HEK293 (cell line): ENCODE measurements around the gene ORC2.

Experiments
- CTCF ChIA-PET: fragments of 350-600 bp; formaldehyde crosslinking; extraction: SDS; loops from one replicate; lab custom pipeline; 2021; ENCODE audit warnings: antibody characterized with exemption; lab: Yijun Ruan, JAX
- POLR2A ChIA-PET: fragments of 300-600 bp; formaldehyde crosslinking; extraction: SDS; loops from one replicate; lab custom pipeline; 2020; ENCODE audit warnings: antibody characterized with exemption, inconsistent platforms; lab: Yijun Ruan, JAX
- H3K27ac ChIP-seq: fragments of 200-500 bp; sonication (Bioruptor generic); 2 replicates; pipeline ENCODE4 v1.5.1; 2014; ENCODE audit warnings: low read depth, low read length, control low read depth, inconsistent platforms; ENCODE audit errors: extremely low read depth
- H3K36me3 ChIP-seq, 2 experiments: fragments of 200-500 bp in 1 of 2; sonication (Bioruptor generic) in 1 of 2; 1 replicate in 1 of 2; 2 replicates in 1 of 2; pipeline ENCODE4 v1.5.1; 2014 to 2017; ENCODE audit warnings: inconsistent platforms in 2 of 2, low read length in 2 of 2; ENCODE audit not compliant: control insufficient read depth in 2 of 2, insufficient read depth in 1 of 2
- H3K4me1 ChIP-seq: fragments of 200-500 bp; sonication (Bioruptor generic); 2 replicates; pipeline ENCODE4 v1.5.1; 2014; ENCODE audit warnings: mild to moderate bottlenecking, low read length, inconsistent platforms; ENCODE audit not compliant: control insufficient read depth, insufficient read depth
- H3K4me3 ChIP-seq: 2 replicates; pipeline ENCODE4 v1.5.1; 2011; ENCODE audit warnings: low read depth, mild to moderate bottlenecking, control low read depth, low read length, moderate library complexity
- H3K9me3 ChIP-seq: fragments of 200-500 bp; sonication (Bioruptor generic); 2 replicates; pipeline ENCODE4 v1.5.1; 2014; ENCODE audit warnings: low read depth, low read length, inconsistent platforms; ENCODE audit not compliant: control insufficient read depth, insufficient read depth
- BCL6B ChIP-seq: fragments of 450-650 bp; formaldehyde crosslinking; IDR thresholded peaks from 2 replicates; pipeline ENCODE4 v1.5.1; 2017; ENCODE audit warnings: missing biosample characterization, missing genetic modification characterization
- HOXC10 ChIP-seq: sonication (generic); formaldehyde crosslinking; IDR thresholded peaks from 2 replicates; pipeline ENCODE4 v1.8.1; 2023; ENCODE audit warnings: mild to moderate bottlenecking, missing genetic modification reagents
- KLF7 ChIP-seq: fragments of 450-650 bp; formaldehyde crosslinking; IDR thresholded peaks from 2 replicates; pipeline ENCODE4 v1.5.1; 2016; ENCODE audit warnings: missing biosample characterization, missing genetic modification characterization, borderline replicate concordance
- OSR2 ChIP-seq: fragments of 450-650 bp; formaldehyde crosslinking; IDR thresholded peaks from 2 replicates; pipeline ENCODE4 v1.5.1; 2016; ENCODE audit warnings: missing biosample characterization, missing genetic modification characterization
- OVOL3 ChIP-seq: fragments of 450-650 bp; formaldehyde crosslinking; IDR thresholded peaks from 2 replicates; pipeline ENCODE4 v1.5.1; 2016; ENCODE audit warnings: missing biosample characterization, missing genetic modification characterization
- ZBTB6 ChIP-seq: fragments of 450-650 bp; formaldehyde crosslinking; IDR thresholded peaks from 2 replicates; pipeline ENCODE4 v1.5.1; 2017; ENCODE audit warnings: missing biosample characterization, missing genetic modification characterization
- ZNF114 ChIP-seq: fragments of 450-650 bp; formaldehyde crosslinking; IDR thresholded peaks from 2 replicates; pipeline ENCODE4 v1.5.0; 2017; ENCODE audit warnings: missing biosample characterization, missing genetic modification characterization
- ZNF121 ChIP-seq: fragments of 450-650 bp; formaldehyde crosslinking; IDR thresholded peaks from 2 replicates; pipeline ENCODE4 v1.5.1; 2016; ENCODE audit warnings: missing biosample characterization, missing genetic modification characterization
- ZNF311 ChIP-seq: fragments of 450-650 bp; formaldehyde crosslinking; IDR thresholded peaks from 2 replicates; pipeline ENCODE4 v1.5.1; 2017; ENCODE audit warnings: missing biosample characterization, missing genetic modification characterization, borderline replicate concordance
- ZNF362 ChIP-seq: fragments of 450-650 bp; formaldehyde crosslinking; IDR thresholded peaks from 2 replicates; pipeline ENCODE4 v1.5.1; 2016; ENCODE audit warnings: missing biosample characterization, missing genetic modification characterization
- ZNF366 ChIP-seq: fragments of 450-650 bp; formaldehyde crosslinking; conservative IDR thresholded peaks from 2 replicates; pipeline ENCODE4 v1.5.1; 2016; ENCODE audit warnings: missing biosample characterization, missing genetic modification characterization
- ZNF37A ChIP-seq: fragments of 450-650 bp; IDR thresholded peaks from 2 replicates; pipeline ENCODE4 v1.5.1; 2018; ENCODE audit warnings: missing biosample characterization, missing genetic modification characterization
- ZNF768 ChIP-seq: fragments of 450-650 bp; formaldehyde crosslinking; IDR thresholded peaks from 2 replicates; pipeline ENCODE4 v1.5.1; 2018; ENCODE audit warnings: missing biosample characterization, mild to moderate bottlenecking, missing genetic modification characterization
- ZNF791 ChIP-seq: fragments of 450-650 bp; formaldehyde crosslinking; IDR thresholded peaks from 2 replicates; pipeline ENCODE4 v1.5.1; 2016; ENCODE audit warnings: missing biosample characterization, missing genetic modification characterization
- ZNF837 ChIP-seq: fragments of 450-650 bp; formaldehyde crosslinking; IDR thresholded peaks from 2 replicates; pipeline ENCODE4 v1.5.1; 2016; ENCODE audit warnings: missing biosample characterization, missing genetic modification characterization
- TF ChIP-seq, protein P1 (sequence below): fragments of 450-650 bp; formaldehyde crosslinking; IDR thresholded peaks from 2 replicates; pipeline ENCODE4 v1.5.1; 2016; ENCODE audit warnings: missing biosample characterization, missing genetic modification characterization, low read depth
- TF ChIP-seq, protein P2 (sequence below): fragments of 450-650 bp; formaldehyde crosslinking; IDR thresholded peaks from 2 replicates; pipeline ENCODE4 v1.5.1; 2017; ENCODE audit warnings: missing biosample characterization, missing genetic modification characterization
- TF ChIP-seq, protein P3 (sequence below): fragments of 450-650 bp; IDR thresholded peaks from 2 replicates; pipeline ENCODE4 v1.5.1; 2018; ENCODE audit warnings: missing biosample characterization, mild to moderate bottlenecking, missing genetic modification characterization

Gene ORC2

DNA sequence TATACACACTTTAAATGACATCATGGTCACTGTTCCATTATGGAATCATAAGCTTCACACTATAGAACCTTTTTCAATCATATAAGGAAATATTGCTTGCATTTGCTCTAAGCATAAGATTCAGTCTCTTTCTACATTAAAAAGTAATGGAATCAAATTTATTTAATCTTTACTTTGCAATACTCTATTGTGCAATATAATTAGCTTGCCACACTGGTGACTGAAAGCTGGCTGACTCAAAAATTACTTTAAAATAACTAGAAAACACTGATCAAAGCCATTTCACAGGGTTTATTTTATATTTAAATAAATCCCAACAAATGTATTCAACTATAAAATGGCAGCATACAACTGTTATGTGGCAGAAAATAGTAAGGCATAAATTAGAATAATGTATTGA is 13.2 kb upstream of the ORC2 start:
- ChIA-PET CTCF (interaction anchor here (0.7 to 1.5 kb wide), 2 partner anchors 13 to 92 kb away, joined by 3 to 9 read pairs; partner anchors contain the start of gene ORC2), POLR2A (interaction anchor here (1.4 kb wide), 1 partner anchor 13 kb away, joined by 4 read pairs; the partner anchor contains the start of gene ORC2)
- Histone ChIP-seq H3K36me3 (peaks cover 0 to 19% of the 10 kb centered on the region in 2 experiments; a peak in 1 of 3 replicates), H3K4me1 (no peaks in the 10 kb centered on the region; the same call in 1 of the 2 replicates), H3K9me3 (no peaks in the 10 kb centered on the region), H3K4me3 (no peak overlapping the region), H3K27ac (no peak overlapping the region)
- TF ChIP-seq, protein P1, sequence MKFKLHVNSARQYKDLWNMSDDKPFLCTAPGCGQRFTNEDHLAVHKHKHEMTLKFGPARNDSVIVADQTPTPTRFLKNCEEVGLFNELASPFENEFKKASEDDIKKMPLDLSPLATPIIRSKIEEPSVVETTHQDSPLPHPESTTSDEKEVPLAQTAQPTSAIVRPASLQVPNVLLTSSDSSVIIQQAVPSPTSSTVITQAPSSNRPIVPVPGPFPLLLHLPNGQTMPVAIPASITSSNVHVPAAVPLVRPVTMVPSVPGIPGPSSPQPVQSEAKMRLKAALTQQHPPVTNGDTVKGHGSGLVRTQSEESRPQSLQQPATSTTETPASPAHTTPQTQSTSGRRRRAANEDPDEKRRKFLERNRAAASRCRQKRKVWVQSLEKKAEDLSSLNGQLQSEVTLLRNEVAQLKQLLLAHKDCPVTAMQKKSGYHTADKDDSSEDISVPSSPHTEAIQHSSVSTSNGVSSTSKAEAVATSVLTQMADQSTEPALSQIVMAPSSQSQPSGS (tag by site-specific recombination) = no peak
- TF ChIP-seq ZNF37A (no peak), ZNF791 (tag by site-specific recombination) (no peak), ZNF121 (tag by site-specific recombination) (no peak), BCL6B (tag by site-specific recombination) (no peak), ZNF311 (no peak), ZNF837 (tag by site-specific recombination) (no peak), ZNF366 (tag by site-specific recombination) (no peak), OSR2 (tag by site-specific recombination) (no peak), HOXC10 (CRISPR knock-in tag) (no peak), ZNF768 (tag by site-specific recombination) (no peak), KLF7 (tag by site-specific recombination) (no peak), ZNF114 (tag by site-specific recombination) (no peak), ZNF362 (tag by site-specific recombination) (no peak), ZBTB6 (tag by site-specific recombination) (no peak), OVOL3 (tag by site-specific recombination) (no peak)
- TF ChIP-seq, protein P2, sequence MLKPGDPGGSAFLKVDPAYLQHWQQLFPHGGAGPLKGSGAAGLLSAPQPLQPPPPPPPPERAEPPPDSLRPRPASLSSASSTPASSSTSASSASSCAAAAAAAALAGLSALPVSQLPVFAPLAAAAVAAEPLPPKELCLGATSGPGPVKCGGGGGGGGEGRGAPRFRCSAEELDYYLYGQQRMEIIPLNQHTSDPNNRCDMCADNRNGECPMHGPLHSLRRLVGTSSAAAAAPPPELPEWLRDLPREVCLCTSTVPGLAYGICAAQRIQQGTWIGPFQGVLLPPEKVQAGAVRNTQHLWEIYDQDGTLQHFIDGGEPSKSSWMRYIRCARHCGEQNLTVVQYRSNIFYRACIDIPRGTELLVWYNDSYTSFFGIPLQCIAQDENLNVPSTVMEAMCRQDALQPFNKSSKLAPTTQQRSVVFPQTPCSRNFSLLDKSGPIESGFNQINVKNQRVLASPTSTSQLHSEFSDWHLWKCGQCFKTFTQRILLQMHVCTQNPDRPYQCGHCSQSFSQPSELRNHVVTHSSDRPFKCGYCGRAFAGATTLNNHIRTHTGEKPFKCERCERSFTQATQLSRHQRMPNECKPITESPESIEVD (tag by site-specific recombination) = no peak
- TF ChIP-seq, protein P3, sequence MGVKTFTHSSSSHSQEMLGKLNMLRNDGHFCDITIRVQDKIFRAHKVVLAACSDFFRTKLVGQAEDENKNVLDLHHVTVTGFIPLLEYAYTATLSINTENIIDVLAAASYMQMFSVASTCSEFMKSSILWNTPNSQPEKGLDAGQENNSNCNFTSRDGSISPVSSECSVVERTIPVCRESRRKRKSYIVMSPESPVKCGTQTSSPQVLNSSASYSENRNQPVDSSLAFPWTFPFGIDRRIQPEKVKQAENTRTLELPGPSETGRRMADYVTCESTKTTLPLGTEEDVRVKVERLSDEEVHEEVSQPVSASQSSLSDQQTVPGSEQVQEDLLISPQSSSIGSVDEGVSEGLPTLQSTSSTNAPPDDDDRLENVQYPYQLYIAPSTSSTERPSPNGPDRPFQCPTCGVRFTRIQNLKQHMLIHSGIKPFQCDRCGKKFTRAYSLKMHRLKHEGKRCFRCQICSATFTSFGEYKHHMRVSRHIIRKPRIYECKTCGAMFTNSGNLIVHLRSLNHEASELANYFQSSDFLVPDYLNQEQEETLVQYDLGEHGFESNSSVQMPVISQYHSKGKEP (tag by site-specific recombination) = no peak
